HepG2 (cell line): ENCODE results near the gene HSP90AB1. TPM values are rescaled to one million over a fixed set of nuclear protein-coding genes. Genes with fewer than 3 reads are reported as not detected.

ENCODE experiments used
- DR1 ChIP-seq: sonication (generic); formaldehyde crosslinking; IDR thresholded peaks from 2 replicates; pipeline ENCODE4 v1.8.0; 2021; ENCODE audit warnings: mild to moderate bottlenecking, missing genetic modification reagents, inconsistent platforms
- GATAD2A ChIP-seq: IDR thresholded peaks from 2 replicates; pipeline ENCODE4 v1.6.1; 2016
- HNF1B ChIP-seq: sonication (generic); formaldehyde crosslinking; IDR thresholded peaks from 2 replicates; pipeline ENCODE4 v1.5.1; 2020; ENCODE audit warnings: mild to moderate bottlenecking, moderate library complexity, missing genetic modification reagents
- HNF4A ChIP-seq: sonication (generic); formaldehyde crosslinking; IDR thresholded peaks from 2 replicates; pipeline ENCODE4 v1.4.0; 2020; ENCODE audit warnings: missing genetic modification reagents
- IKZF5 ChIP-seq: IDR thresholded peaks from 2 replicates; pipeline ENCODE4 v1.6.1; 2018; ENCODE audit warnings: missing genetic modification reagents, mild to moderate bottlenecking, missing compliant biosample characterization
- MAFG ChIP-seq: sonication (generic); formaldehyde crosslinking; IDR thresholded peaks from 2 replicates; pipeline ENCODE4 v1.5.1; 2020; ENCODE audit warnings: mild to moderate bottlenecking, missing genetic modification reagents
- NFKBIZ ChIP-seq: IDR thresholded peaks from 2 replicates; pipeline ENCODE4 v1.6.1; 2018; ENCODE audit warnings: missing genetic modification reagents, missing compliant biosample characterization
- NFYB ChIP-seq: sonication (generic); formaldehyde crosslinking; IDR thresholded peaks from 2 replicates; pipeline ENCODE4 v1.4.0; 2020; ENCODE audit warnings: missing genetic modification reagents
- PPARG ChIP-seq: conservative IDR thresholded peaks from 2 replicates; pipeline ENCODE4 v1.6.1; 2016; ENCODE audit warnings: missing biosample characterization, missing genetic modification reagents
- RBM22 ChIP-seq: fragments of 200-400 bp; formaldehyde crosslinking; optimal IDR thresholded peaks from 2 replicates; pipeline ENCODE3; 2017; ENCODE audit warnings: mild to moderate bottlenecking, low read length, moderate library complexity
- SALL2 ChIP-seq: sonication (generic); formaldehyde crosslinking; IDR thresholded peaks from 2 replicates; pipeline ENCODE4 v1.8.1; 2023; ENCODE audit warnings: mild to moderate bottlenecking, missing genetic modification reagents, inconsistent platforms
- SP1 ChIP-seq, 2 experiments: fragments of 450-650 bp in 1 of 2; sonication (generic) in 1 of 2; formaldehyde crosslinking in 1 of 2; IDR thresholded peaks; 2 replicates each; pipeline versions ENCODE4 v1.4.0 to v1.6.1; 2016 to 2020; ENCODE audit warnings: missing genetic modification reagents in 1 of 2
- TBX3 ChIP-seq: fragments of 450-650 bp; IDR thresholded peaks from 2 replicates; pipeline ENCODE4 v1.6.1; 2017; ENCODE audit warnings: antibody characterized with exemption, mild to moderate bottlenecking, inconsistent platforms, borderline replicate concordance
- USF2 ChIP-seq, 2 experiments: sonication (generic) in 1 of 2; formaldehyde crosslinking in 1 of 2; IDR thresholded peaks; 2 replicates each; pipeline versions ENCODE4 v1.5.1 to v1.6.1; 2011 to 2020; ENCODE audit warnings: borderline replicate concordance in 1 of 2, low read depth in 1 of 2, low read length in 1 of 2, mild to moderate bottlenecking in 1 of 2, missing genetic modification reagents in 1 of 2, moderate library complexity in 1 of 2
- ZNF232 ChIP-seq: sonication (generic); formaldehyde crosslinking; IDR thresholded peaks from 2 replicates; pipeline ENCODE4 v1.4.0; 2020; ENCODE audit warnings: missing genetic modification reagents, borderline replicate concordance
- ZNF256 ChIP-seq: sonication (generic); formaldehyde crosslinking; conservative IDR thresholded peaks from 2 replicates; pipeline ENCODE4 v1.4.0; 2020; ENCODE audit warnings: missing genetic modification reagents
- ZNF468 ChIP-seq: sonication (generic); formaldehyde crosslinking; IDR thresholded peaks from 2 replicates; pipeline ENCODE4 v1.8.0; 2022; ENCODE audit warnings: mild to moderate bottlenecking, moderate library complexity, missing genetic modification reagents
- ZNF546 ChIP-seq: sonication (generic); formaldehyde crosslinking; conservative IDR thresholded peaks from 2 replicates; pipeline ENCODE4 v1.8.1; 2023; ENCODE audit warnings: mild to moderate bottlenecking, missing genetic modification reagents
- ZNF547 ChIP-seq: sonication (generic); formaldehyde crosslinking; IDR thresholded peaks from 2 replicates; pipeline ENCODE4 v1.5.1; 2020; ENCODE audit warnings: mild to moderate bottlenecking, missing genetic modification reagents
- ZNF562 ChIP-seq: sonication (generic); formaldehyde crosslinking; IDR thresholded peaks from 2 replicates; pipeline ENCODE4 v1.8.0; 2022; ENCODE audit warnings: missing genetic modification reagents, borderline replicate concordance
- ZNF597 ChIP-seq: sonication (generic); formaldehyde crosslinking; IDR thresholded peaks from 2 replicates; pipeline ENCODE4 v1.5.0; 2020; ENCODE audit warnings: missing genetic modification reagents
- ZNF629 ChIP-seq: sonication (generic); formaldehyde crosslinking; conservative IDR thresholded peaks from 2 replicates; pipeline ENCODE4 v1.5.0; 2020; ENCODE audit warnings: missing genetic modification reagents
- ZNF776 ChIP-seq: sonication (generic); formaldehyde crosslinking; IDR thresholded peaks from 2 replicates; pipeline ENCODE4 v1.4.0; 2020; ENCODE audit warnings: mild to moderate bottlenecking, missing genetic modification reagents
- ZNF780A ChIP-seq: sonication (generic); formaldehyde crosslinking; IDR thresholded peaks from 2 replicates; pipeline ENCODE4 v1.8.0; 2022; ENCODE audit warnings: mild to moderate bottlenecking, missing genetic modification reagents, moderate library complexity
- polyA plus RNA-seq, 8 experiments: library from polyadenylated mRNA; depleted of rRNA in 3 of 8; stranded (reverse) in 7 of 8; unstranded in 1 of 8; fragments of >200 nt; fragmentation: Illumina TruSeq in 4 of 8; extraction: Trizol in 4 of 8; gene quantifications; 2 replicates each; pipeline versions ENCODE4 v1.2.1 to v1.2.3, GENCODE V29; 2011 to 2016; ENCODE audit warnings: low read depth in 4 of 8, missing spikeins in 1 of 8, mixed read lengths in 1 of 8; ENCODE audit not compliant: insufficient read depth in 1 of 8
- total RNA-seq, 5 experiments: library from RNA; depleted of rRNA; stranded (reverse); fragments of >200 nt; fragmentation: Illumina TruSeq; extraction: Trizol; gene quantifications; 2 replicates each; pipeline ENCODE4 v1.2.3, GENCODE V29; 2016; ENCODE audit warnings: low read depth in 1 of 5

HSP90AB1 gene
- total and polyA plus RNA-seq, 2 of the 13 experiments (the other 11 are each of a cell fraction or from before 2014, with no cell fraction given), result 1,325 to 1,472 TPM

- TF ChIP-seq TBX3 (no peak), ZNF256 (CRISPR knock-in tag) (0 out of 2 replicates have a peak, but pooled peaks have one; percentile 41), ZNF232 (CRISPR knock-in tag) (peak; percentile 80; the same call in 1 of the 2 replicates), HNF4A (no peak), DR1 (CRISPR knock-in tag) (no peak), SALL2 (peak; percentile 77), ZNF597 (CRISPR knock-in tag) (no peak), NFYB (CRISPR knock-in tag) (peak; percentile 58), SP1 (IDR thresholded peaks at IDR 0.05) (no peak), SP1 (CRISPR knock-in tag; IDR thresholded peaks at IDR 0.05) (peak; percentile 33; the same call in 1 of the 2 replicates), ZNF780A (CRISPR knock-in tag) (no peak), ZNF468 (CRISPR knock-in tag) (0 out of 2 replicates have a peak, but pooled peaks have one; percentile 36), PPARG (0 out of 2 replicates have a peak, but pooled peaks have one; percentile 46), ZNF776 (CRISPR knock-in tag) (no peak), USF2 (IDR thresholded peaks at IDR 0.05; ENCODE audit: low read depth, low read length) (no peak), USF2 (CRISPR knock-in tag; IDR thresholded peaks at IDR 0.05; ENCODE audit: borderline replicate concordance) (no peak), MAFG (CRISPR knock-in tag) (no peak), RBM22 (no peak), ZNF629 (CRISPR knock-in tag) (no peak; the same call in 1 of the 2 replicates), ZNF546 (CRISPR knock-in tag) (peak; percentile 72; the same call in 1 of the 2 replicates), NFKBIZ (CRISPR knock-in tag) (no peak; the same call in 1 of the 2 replicates), IKZF5 (CRISPR knock-in tag) (peak; percentile 87; the same call in 1 of the 2 replicates), HNF1B (no peak), ZNF547 (CRISPR knock-in tag) (peak; percentile 75), ZNF562 (CRISPR knock-in tag) (no peak), GATAD2A (CRISPR knock-in tag) (peak; percentile 30; the same call in 1 of the 2 replicates)
These were observed 27.7 kb upstream of the HSP90AB1 start (continued) for GRCh38 chr6:44219053-44219814.
